GM12878 (cell line): ENCODE data around the gene SHMT2. TPM values are rescaled to one million over a fixed set of nuclear protein-coding genes. Genes with fewer than 3 reads are reported as not detected.

Experiments used
- ATAC-seq: fragments of 200-7000 bp; cut with Tn5 transposase; 3 replicates; pipeline ENCODE4 v1.9.1; 2020; ENCODE audit warnings: mild to moderate bottlenecking, moderate library complexity
- BruUV-seq: library from RNA; stranded (reverse); fragments of 400-500 nt; replicated peaks from 2 replicates; lab custom pipeline; 2021; lab: Mats Ljungman, UMichigan
- CTCF ChIA-PET: fragments of 300-600 bp; sonication (Branson Sonifier 250); formaldehyde crosslinking; extraction: SDS; loops from one replicate; lab custom pipeline; 2021; ENCODE audit warnings: inconsistent platforms; lab: Yijun Ruan, JAX
- POLR2A ChIA-PET: fragments of 350-600 bp; formaldehyde crosslinking; extraction: SDS; loops from one replicate; lab custom pipeline; 2021; ENCODE audit warnings: inconsistent platforms; lab: Charles Lee
- RAD21 ChIA-PET: fragments of 300-600 bp; sonication (Branson Sonifier 250); formaldehyde crosslinking; loops from one replicate; lab custom pipeline; 2023; ENCODE audit warnings: antibody characterized with exemption; ENCODE audit not compliant: unreplicated experiment; lab: Charles Lee
- SMC1A ChIA-PET: fragments of 300-600 bp; sonication (Branson Sonifier 250); formaldehyde crosslinking; loops from one replicate; lab custom pipeline; 2023; ENCODE audit not compliant: unreplicated experiment, uncharacterized antibody; lab: Charles Lee
- DNase-seq: peaks from one replicate; pipeline ENCODE4 v3.0.0-alpha.2; 2011; ENCODE audit warnings: low read depth, low spot score
- FAIRE-seq: peaks from 3 replicates; lab custom pipeline; 2011; peaks lifted over from hg19 to GRCh38; lab: Jason Lieb, UNC
- H2AFZ ChIP-seq: 2 replicates; pipeline ENCODE4 v1.6.0; 2011; ENCODE audit warnings: low read depth, low read length, control low read depth; ENCODE audit not compliant: control insufficient read depth
- H3K27ac ChIP-seq: 2 replicates; pipeline ENCODE4 v1.5.1; 2011; ENCODE audit warnings: control low read depth; ENCODE audit not compliant: control insufficient read depth, insufficient read depth
- H3K27me3 ChIP-seq, 2 experiments: replicated peaks in 1 of 2; 2 replicates each; pipeline versions ENCODE4 v1.6.0 to v1.6.1; 2011; ENCODE audit warnings: low read length in 1 of 2; ENCODE audit not compliant: control insufficient read depth in 2 of 2, insufficient read depth in 2 of 2
- H3K36me3 ChIP-seq, 2 experiments: 2 replicates each; pipeline ENCODE4 v1.5.1; 2011; ENCODE audit warnings: low read length in 1 of 2; ENCODE audit not compliant: control insufficient read depth in 2 of 2, insufficient read depth in 2 of 2
- H3K4me1 ChIP-seq: 2 replicates; pipeline ENCODE4 v1.6.1; 2011; ENCODE audit warnings: mild to moderate bottlenecking, low read length, moderate library complexity, mixed read lengths; ENCODE audit not compliant: control insufficient read depth, insufficient read depth
- H3K4me2 ChIP-seq: 2 replicates; pipeline ENCODE4 v1.6.0; 2011; ENCODE audit warnings: control low read depth; ENCODE audit not compliant: control insufficient read depth, insufficient read depth
- H3K4me3 ChIP-seq: fragments of 200-600 bp; sonication (generic); 2 replicates; pipeline ENCODE4 v1.5.1; 2016
- H3K79me2 ChIP-seq: 2 replicates; pipeline ENCODE4 v1.6.0; 2011; ENCODE audit warnings: low read length; ENCODE audit not compliant: control insufficient read depth, insufficient read depth
- H3K9ac ChIP-seq: 2 replicates; pipeline ENCODE4 v1.8.0; 2011; ENCODE audit warnings: low read length, control low read depth, mixed read lengths; ENCODE audit not compliant: control insufficient read depth, insufficient read depth
- H3K9me3 ChIP-seq: replicated peaks from 3 replicates; pipeline ENCODE4 v1.5.1; 2011; ENCODE audit warnings: mild to moderate bottlenecking, low read length; ENCODE audit not compliant: control insufficient read depth, insufficient read depth
- H4K20me1 ChIP-seq: 2 replicates; pipeline ENCODE4 v1.6.0; 2011; ENCODE audit not compliant: control insufficient read depth, insufficient read depth
- ATF7 ChIP-seq: fragments of 450-650 bp; IDR thresholded peaks from 2 replicates; pipeline ENCODE4 v1.6.1; 2016; ENCODE audit warnings: low read depth, mild to moderate bottlenecking
- CEBPB ChIP-seq, 2 experiments: fragments of 150-350 bp in 1 of 2; IDR thresholded peaks; 2 replicates each; pipeline ENCODE4 v1.6.1; 2012 to 2014; ENCODE audit warnings: low read depth in 2 of 2, low read length in 2 of 2, borderline replicate concordance in 1 of 2, inconsistent platforms in 1 of 2
- HDGF ChIP-seq: fragments of 450-650 bp; IDR thresholded peaks from 2 replicates; pipeline ENCODE4 v1.6.1; 2016; ENCODE audit warnings: antibody characterized with exemption
- JUNB ChIP-seq: IDR thresholded peaks from 2 replicates; pipeline ENCODE4 v1.6.1; 2016; ENCODE audit warnings: antibody characterized with exemption, mild to moderate bottlenecking
- KDM1A ChIP-seq: fragments of 200-600 bp; sonication (generic); IDR thresholded peaks from 2 replicates; pipeline ENCODE4 v1.6.1; 2016; ENCODE audit warnings: borderline replicate concordance
- MTA2 ChIP-seq: fragments of 450-650 bp; IDR thresholded peaks from 2 replicates; pipeline ENCODE4 v1.6.1; 2016; ENCODE audit warnings: low read depth, mild to moderate bottlenecking, moderate library complexity
- MYB ChIP-seq: fragments of 150-350 bp; IDR thresholded peaks from 2 replicates; pipeline ENCODE4 v1.6.1; 2014; ENCODE audit warnings: mild to moderate bottlenecking, low read depth, low read length, borderline replicate concordance
- NR2C1 ChIP-seq: fragments of 450-650 bp; IDR thresholded peaks from 2 replicates; pipeline ENCODE4 v1.6.1; 2017; ENCODE audit warnings: antibody characterized with exemption, mild to moderate bottlenecking, moderate library complexity
- POLR2A ChIP-seq: IDR thresholded peaks from 2 replicates; pipeline ENCODE4 v1.6.1; 2011; ENCODE audit warnings: low read depth, mild to moderate bottlenecking, low read length
- POU2F2 ChIP-seq: IDR thresholded peaks from 3 replicates; pipeline ENCODE4 v1.6.1; 2011; ENCODE audit warnings: low read depth, mild to moderate bottlenecking, low read length, borderline replicate concordance
- RB1 ChIP-seq: fragments of 450-650 bp; formaldehyde crosslinking; IDR thresholded peaks from 2 replicates; pipeline ENCODE4 v1.6.1; 2017; ENCODE audit warnings: mild to moderate bottlenecking, borderline replicate concordance
- RELA ChIP-seq: fragments of 450-650 bp; IDR thresholded peaks from 2 replicates; pipeline ENCODE4 v1.8.0; 2014; ENCODE audit warnings: borderline replicate concordance; ENCODE audit not compliant: partially characterized antibody
- ZBED1 ChIP-seq: IDR thresholded peaks from 2 replicates; pipeline ENCODE4 v1.6.1; 2016; ENCODE audit warnings: borderline replicate concordance
- WGBS: methylation state at CpG from one replicate; pipeline ENCODE4 v1.1.6; 2016; ENCODE audit warnings: low lambda C conversion rate; ENCODE audit not compliant: insufficient replicate concordance, insufficient coverage; ENCODE audit errors: missing lambda C conversion rate; 5-methylcytosine and 5-hydroxymethylcytosine counted together
- in situ Hi-C: fragments of 300-500 bp; cut with MboI; formaldehyde crosslinking; loops from 9 replicates; pipeline ENCODE4 v1.14.3; 2018; ENCODE audit warnings: mixed read lengths
- intact Hi-C: fragments of 100-400 bp; cut with micrococcal nuclease; formaldehyde crosslinking; loops from one replicate; pipeline ENCODE4 v1.14.2; 2022; ENCODE audit not compliant: unreplicated experiment
- polyA plus RNA-seq, 11 experiments: library from polyadenylated mRNA; depleted of rRNA in 4 of 11; unstranded in 6 of 11; stranded (reverse) in 5 of 11; fragments of >200 nt; fragmentation: Nextera tagmentation in 4 of 11; fragmentation: Illumina TruSeq in 1 of 11; extraction: Ambion mirVana in 4 of 11; extraction: Trizol in 1 of 11; gene quantifications; 1 replicate in 1 of 11; 2 replicates in 10 of 11; pipeline versions ENCODE4 v1.2.1 to v1.2.3, GENCODE V29; 2011 to 2016; ENCODE audit warnings: inconsistent platforms in 2 of 11, missing spikeins in 2 of 11, low read depth in 1 of 11
- total RNA-seq, 4 experiments: library from RNA; depleted of rRNA in 3 of 4; stranded (reverse); fragments of >200 nt in 3 of 4; fragmentation: Illumina TruSeq in 1 of 4; extraction: Trizol in 1 of 4; gene quantifications; 2 replicates each; pipeline versions ENCODE4 v1.2.1 to v1.2.3, GENCODE V29; 2013 to 2021
- TF ChIP-seq, protein P1 (sequence below): IDR thresholded peaks from 2 replicates; pipeline ENCODE4 v1.6.1; 2011; ENCODE audit warnings: borderline replicate concordance, low read depth, mild to moderate bottlenecking, moderate library complexity, mixed read lengths, low read length; ENCODE audit not compliant: insufficient read depth; ENCODE audit errors: extremely low read length
- TF ChIP-seq, protein P2 (sequence below): fragments of 450-650 bp; IDR thresholded peaks from 2 replicates; pipeline ENCODE4 v1.6.1; 2016; ENCODE audit warnings: mild to moderate bottlenecking, moderate library complexity, borderline replicate concordance

SHMT2 gene
- total and polyA plus RNA-seq, 10 of the 15 experiments (the other 5 are each of a cell fraction or from before 2014, with no cell fraction given): 57.0 to 292 (median 186) TPM

GRCh38 chr12:57183939-57184725 lies 45.4 kb upstream of the SHMT2 start:
- no peaks in the 10 kb centered on the region for H3K4me1 ChIP-seq
- ChIA-PET POLR2A (interaction anchor here (0.5 kb wide), 1 partner anchor 177 kb away, joined by 6 read pairs; no protein-coding TSS in a partner anchor), SMC1A (interaction anchor here (1.4 to 4.0 kb wide), 4 partner anchors 58 to 121 kb away, joined by 6 to 36 read pairs (median 12); partner anchors contain the start of genes LRP1 and STAT6), CTCF (interaction anchor here (1.0 to 10.4 kb wide), 13 partner anchors 9 to 268 kb away, joined by 3 to 159 read pairs (median 4); partner anchors contain the start of genes LRP1, STAT6 and TAC3), RAD21 (interaction anchor here (1.4 to 2.7 kb wide), 5 partner anchors 60 to 119 kb away, joined by 5 to 9 read pairs (median 8); no protein-coding TSS in a partner anchor)
- no peak overlapping the region for H3K9ac ChIP-seq
- H3K27me3 ChIP-seq: no peaks in the 10 kb centered on the region; a peak in 2 of 4 replicates
- no peaks in the 10 kb centered on the region for H3K79me2 ChIP-seq
- FAIRE-seq (no peak), DNase-seq (no peak), ATAC-seq (no peak)
- in situ Hi-C loops: loop anchor here (5.0 kb wide), 1 partner anchor 62 kb away; no protein-coding TSS in a partner anchor
- no peak overlapping the region for H3K27ac ChIP-seq
- BruUV-seq: no TSS peak
- H3K36me3 ChIP-seq: no peaks in the 10 kb centered on the region
- no peaks in the 10 kb centered on the region for H3K9me3 ChIP-seq
- no peak overlapping the region for H3K4me3 ChIP-seq
- WGBS: 61% methylated on average over 22 of the region's 22 CpGs
- intact Hi-C loops: loop anchor here (1.0 to 2.0 kb wide), 4 partner anchors 59 to 175 kb away; no protein-coding TSS in a partner anchor
- H2AFZ ChIP-seq: no peak overlapping the region
- H4K20me1 ChIP-seq: no peaks in the 10 kb centered on the region
- no peak overlapping the region for H3K4me2 ChIP-seq
- TF ChIP-seq RELA (no peak), MTA2 (no peak), POU2F2 (no peak), HDGF (no peak), ZBED1 (no peak), CEBPB (IDR thresholded peaks at IDR 0.05; ENCODE audit: borderline replicate concordance in 1 of 2, low read depth in 2 of 2, low read length in 2 of 2) (no peak), KDM1A (no peak), NR2C1 (no peak), POLR2A (no peak), RB1 (no peak), JUNB (no peak), MYB (no peak), ATF7 (no peak)
- TF ChIP-seq, protein P1, sequence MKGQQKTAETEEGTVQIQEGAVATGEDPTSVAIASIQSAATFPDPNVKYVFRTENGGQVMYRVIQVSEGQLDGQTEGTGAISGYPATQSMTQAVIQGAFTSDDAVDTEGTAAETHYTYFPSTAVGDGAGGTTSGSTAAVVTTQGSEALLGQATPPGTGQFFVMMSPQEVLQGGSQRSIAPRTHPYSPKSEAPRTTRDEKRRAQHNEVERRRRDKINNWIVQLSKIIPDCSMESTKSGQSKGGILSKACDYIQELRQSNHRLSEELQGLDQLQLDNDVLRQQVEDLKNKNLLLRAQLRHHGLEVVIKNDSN: no peak
- TF ChIP-seq, protein P2, sequence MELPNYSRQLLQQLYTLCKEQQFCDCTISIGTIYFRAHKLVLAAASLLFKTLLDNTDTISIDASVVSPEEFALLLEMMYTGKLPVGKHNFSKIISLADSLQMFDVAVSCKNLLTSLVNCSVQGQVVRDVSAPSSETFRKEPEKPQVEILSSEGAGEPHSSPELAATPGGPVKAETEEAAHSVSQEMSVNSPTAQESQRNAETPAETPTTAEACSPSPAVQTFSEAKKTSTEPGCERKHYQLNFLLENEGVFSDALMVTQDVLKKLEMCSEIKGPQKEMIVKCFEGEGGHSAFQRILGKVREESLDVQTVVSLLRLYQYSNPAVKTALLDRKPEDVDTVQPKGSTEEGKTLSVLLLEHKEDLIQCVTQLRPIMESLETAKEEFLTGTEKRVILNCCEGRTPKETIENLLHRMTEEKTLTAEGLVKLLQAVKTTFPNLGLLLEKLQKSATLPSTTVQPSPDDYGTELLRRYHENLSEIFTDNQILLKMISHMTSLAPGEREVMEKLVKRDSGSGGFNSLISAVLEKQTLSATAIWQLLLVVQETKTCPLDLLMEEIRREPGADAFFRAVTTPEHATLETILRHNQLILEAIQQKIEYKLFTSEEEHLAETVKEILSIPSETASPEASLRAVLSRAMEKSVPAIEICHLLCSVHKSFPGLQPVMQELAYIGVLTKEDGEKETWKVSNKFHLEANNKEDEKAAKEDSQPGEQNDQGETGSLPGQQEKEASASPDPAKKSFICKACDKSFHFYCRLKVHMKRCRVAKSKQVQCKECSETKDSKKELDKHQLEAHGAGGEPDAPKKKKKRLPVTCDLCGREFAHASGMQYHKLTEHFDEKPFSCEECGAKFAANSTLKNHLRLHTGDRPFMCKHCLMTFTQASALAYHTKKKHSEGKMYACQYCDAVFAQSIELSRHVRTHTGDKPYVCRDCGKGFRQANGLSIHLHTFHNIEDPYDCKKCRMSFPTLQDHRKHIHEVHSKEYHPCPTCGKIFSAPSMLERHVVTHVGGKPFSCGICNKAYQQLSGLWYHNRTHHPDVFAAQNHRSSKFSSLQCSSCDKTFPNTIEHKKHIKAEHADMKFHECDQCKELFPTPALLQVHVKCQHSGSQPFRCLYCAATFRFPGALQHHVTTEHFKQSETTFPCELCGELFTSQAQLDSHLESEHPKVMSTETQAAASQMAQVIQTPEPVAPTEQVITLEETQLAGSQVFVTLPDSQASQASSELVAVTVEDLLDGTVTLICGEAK: no peak
- TF ChIP-seq, all 136 proteins: peak for 0
